Neural crest cell (in vitro differentiated cells): ENCODE measurements around the gene TMED8. TPM values are rescaled to one million over a fixed set of nuclear protein-coding genes. Genes with fewer than 3 reads are reported as not detected.

Experiments used
- DNase-seq: peaks from one replicate; pipeline ENCODE4 v3.0.0; 2021; ENCODE audit warnings: low read depth, mixed read lengths, low spot score
- H3K27ac Mint-ChIP-seq: one replicate; pipeline ENCODE4 v1.8.0; 2021; ENCODE audit warnings: mild to moderate bottlenecking, mixed read lengths; ENCODE audit not compliant: unreplicated experiment
- H3K27me3 Mint-ChIP-seq: 2 replicates; pipeline ENCODE4 v1.8.0; 2021; ENCODE audit warnings: low read depth, mild to moderate bottlenecking, mixed read lengths
- H3K36me3 Mint-ChIP-seq: 2 replicates; pipeline ENCODE4 v1.8.0; 2021; ENCODE audit warnings: low read depth, mild to moderate bottlenecking, mixed read lengths
- H3K4me1 Mint-ChIP-seq: 2 replicates; pipeline ENCODE4 v1.8.0; 2021; ENCODE audit warnings: mixed read lengths
- H3K4me3 Mint-ChIP-seq: one replicate; pipeline ENCODE4 v1.8.0; 2021; ENCODE audit warnings: mild to moderate bottlenecking, mixed read lengths
- H3K9me3 Mint-ChIP-seq: 2 replicates; pipeline ENCODE4 v1.8.0; 2021; ENCODE audit warnings: mixed read lengths
- total RNA-seq: library from RNA; stranded (reverse); gene quantifications from 2 replicates; pipeline ENCODE4 v1.2.1, GENCODE V29; 2021
- TF ChIP-seq, protein P1 (sequence below): fragments of 200-600 bp; sonication (generic); conservative IDR thresholded peaks from 2 replicates; pipeline ENCODE4 v1.5.0; 2021; ENCODE audit warnings: antibody characterized with exemption, mild to moderate bottlenecking

The TMED8 gene
- total RNA-seq, 1 donor from 2014 or later = 19.1 TPM

DNA sequence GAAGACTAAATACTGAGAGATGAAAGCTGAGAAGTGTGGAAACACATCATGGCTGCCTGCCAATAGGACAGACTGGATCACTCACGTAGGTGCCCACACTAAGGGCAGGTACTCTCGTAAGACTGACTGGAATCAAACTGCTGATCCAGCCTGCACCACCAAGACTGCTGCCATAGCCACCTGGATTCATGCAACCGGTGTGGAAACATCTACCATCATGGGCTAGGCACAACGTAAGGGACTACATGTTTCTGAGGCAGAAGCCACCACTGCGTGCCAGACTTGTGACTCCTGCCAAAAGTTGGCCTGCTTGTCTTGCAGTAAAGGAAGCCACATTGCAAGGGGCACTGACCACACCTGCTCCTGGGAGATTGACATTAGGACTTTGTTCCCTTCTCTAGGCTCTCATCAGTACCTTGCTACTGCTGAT is 60.0 kb downstream of the TMED8 start:
- H3K36me3 Mint-ChIP-seq = no peaks in the 10 kb centered on the region
- no peaks in the 10 kb centered on the region for H3K9me3 Mint-ChIP-seq
- DNase-seq = no peak
- TF ChIP-seq, protein P1, sequence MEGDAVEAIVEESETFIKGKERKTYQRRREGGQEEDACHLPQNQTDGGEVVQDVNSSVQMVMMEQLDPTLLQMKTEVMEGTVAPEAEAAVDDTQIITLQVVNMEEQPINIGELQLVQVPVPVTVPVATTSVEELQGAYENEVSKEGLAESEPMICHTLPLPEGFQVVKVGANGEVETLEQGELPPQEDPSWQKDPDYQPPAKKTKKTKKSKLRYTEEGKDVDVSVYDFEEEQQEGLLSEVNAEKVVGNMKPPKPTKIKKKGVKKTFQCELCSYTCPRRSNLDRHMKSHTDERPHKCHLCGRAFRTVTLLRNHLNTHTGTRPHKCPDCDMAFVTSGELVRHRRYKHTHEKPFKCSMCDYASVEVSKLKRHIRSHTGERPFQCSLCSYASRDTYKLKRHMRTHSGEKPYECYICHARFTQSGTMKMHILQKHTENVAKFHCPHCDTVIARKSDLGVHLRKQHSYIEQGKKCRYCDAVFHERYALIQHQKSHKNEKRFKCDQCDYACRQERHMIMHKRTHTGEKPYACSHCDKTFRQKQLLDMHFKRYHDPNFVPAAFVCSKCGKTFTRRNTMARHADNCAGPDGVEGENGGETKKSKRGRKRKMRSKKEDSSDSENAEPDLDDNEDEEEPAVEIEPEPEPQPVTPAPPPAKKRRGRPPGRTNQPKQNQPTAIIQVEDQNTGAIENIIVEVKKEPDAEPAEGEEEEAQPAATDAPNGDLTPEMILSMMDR = no peak
- H3K27me3 Mint-ChIP-seq = no peaks in the 10 kb centered on the region
- H3K27ac Mint-ChIP-seq = no peak overlapping the region
- H3K4me1 Mint-ChIP-seq = peaks cover 59% of the 10 kb centered on the region
- H3K4me3 Mint-ChIP-seq = no peak overlapping the region

DNA sequence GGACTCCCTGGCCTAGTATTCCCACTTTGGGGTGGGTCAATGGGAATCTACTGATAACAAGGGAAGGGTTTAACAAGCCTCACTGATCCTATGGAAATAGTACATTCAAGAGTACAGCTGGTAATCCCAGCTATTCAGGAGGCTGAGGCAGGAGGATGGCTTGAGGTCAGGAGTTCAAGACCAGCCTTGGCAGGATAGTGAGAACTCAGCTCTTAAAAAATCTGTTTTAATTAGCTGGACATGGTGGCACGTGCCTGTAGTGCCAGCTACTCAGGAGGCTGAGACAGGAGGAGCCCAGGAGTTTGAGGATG is 60.7 kb downstream of the TMED8 start:
- Mint-ChIP-seq H3K27me3 (no peaks in the 10 kb centered on the region), H3K36me3 (peaks cover 5% of the 10 kb centered on the region), H3K27ac (no peak overlapping the region), H3K9me3 (no peaks in the 10 kb centered on the region), H3K4me1 (peaks cover 57% of the 10 kb centered on the region), H3K4me3 (peak overlapping the region; percentile 82)
- TF ChIP-seq, protein P1 = no peak
- DNase-seq = no peak

DNA sequence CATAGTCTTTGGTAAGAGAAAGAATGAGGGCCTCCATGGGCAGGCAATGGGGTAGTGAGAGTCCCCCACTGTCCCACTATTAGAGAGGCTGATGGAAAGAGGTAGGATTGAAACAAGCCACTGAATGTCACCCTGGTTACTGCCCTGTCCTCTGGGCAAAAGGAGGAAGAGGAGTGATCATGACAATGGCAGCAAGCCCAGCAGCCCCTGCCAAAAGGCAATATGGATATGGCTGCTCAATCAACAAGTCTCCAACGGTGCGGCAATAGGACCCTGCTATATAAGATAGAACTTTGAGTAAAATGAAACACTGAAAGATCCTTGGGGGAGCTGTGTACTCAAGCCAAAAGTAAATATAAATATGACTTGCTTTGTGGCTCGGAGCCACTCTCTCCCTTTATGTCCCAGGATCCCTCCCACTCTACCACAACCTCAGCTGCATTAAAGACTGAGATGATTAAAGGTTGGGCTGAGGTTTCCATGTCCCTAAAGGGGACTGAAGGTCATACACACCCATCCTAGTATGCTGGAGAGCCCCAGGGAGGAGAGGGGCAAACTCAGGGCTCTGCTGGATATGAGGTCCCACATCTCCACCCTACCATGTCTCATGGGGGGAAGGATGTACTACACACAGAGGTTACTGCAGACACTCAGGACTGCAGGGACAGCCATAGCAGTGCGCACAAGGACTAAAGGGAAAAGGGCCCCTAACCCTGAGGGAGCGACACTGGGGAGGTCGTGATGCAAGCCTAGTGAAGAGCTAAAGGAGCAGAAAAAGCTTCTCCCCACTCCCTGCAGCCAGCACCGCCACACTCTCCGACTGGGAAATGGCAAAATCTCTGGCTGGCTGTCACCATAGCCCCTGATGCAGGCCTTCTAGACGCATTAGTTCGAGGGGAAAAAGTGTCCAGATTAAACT is 62.1 kb downstream of the TMED8 start:
- Mint-ChIP-seq H3K9me3 (no peaks in the 10 kb centered on the region), H3K27ac (no peak overlapping the region), H3K4me3 (no peak overlapping the region), H3K27me3 (no peaks in the 10 kb centered on the region), H3K4me1 (peaks cover 52% of the 10 kb centered on the region), H3K36me3 (peaks cover 5% of the 10 kb centered on the region)
- TF ChIP-seq, protein P1 = no peak
- DNase-seq = no peak

DNA sequence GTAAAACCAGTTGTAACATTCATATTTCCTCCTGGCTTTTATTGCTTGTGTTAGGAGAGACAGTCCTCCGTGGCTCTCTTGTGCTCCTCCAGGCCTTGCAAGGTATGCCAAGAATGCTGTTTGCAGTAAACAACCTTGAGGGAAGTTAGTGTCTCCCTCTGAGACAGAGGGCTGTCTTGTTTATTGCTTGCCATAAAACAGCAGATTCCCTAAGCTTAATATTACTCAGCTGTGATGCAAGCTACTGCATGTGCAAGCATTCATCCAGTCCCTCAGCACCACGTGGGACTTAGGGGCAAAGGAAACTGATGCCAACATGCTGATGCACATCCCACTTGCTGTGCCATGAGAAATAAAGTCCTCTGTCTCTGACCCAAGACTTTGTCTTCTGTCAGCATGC is 62.9 kb downstream of the TMED8 start:
- peaks cover 45% of the 10 kb centered on the region for H3K4me1 Mint-ChIP-seq
- peaks cover 5% of the 10 kb centered on the region for H3K36me3 Mint-ChIP-seq
- no peaks in the 10 kb centered on the region for H3K27me3 Mint-ChIP-seq
- TF ChIP-seq, protein P1 = no peak
- H3K9me3 Mint-ChIP-seq = no peaks in the 10 kb centered on the region
- no peak for DNase-seq
- no peak overlapping the region for H3K4me3 Mint-ChIP-seq
- no peak overlapping the region for H3K27ac Mint-ChIP-seq

DNA sequence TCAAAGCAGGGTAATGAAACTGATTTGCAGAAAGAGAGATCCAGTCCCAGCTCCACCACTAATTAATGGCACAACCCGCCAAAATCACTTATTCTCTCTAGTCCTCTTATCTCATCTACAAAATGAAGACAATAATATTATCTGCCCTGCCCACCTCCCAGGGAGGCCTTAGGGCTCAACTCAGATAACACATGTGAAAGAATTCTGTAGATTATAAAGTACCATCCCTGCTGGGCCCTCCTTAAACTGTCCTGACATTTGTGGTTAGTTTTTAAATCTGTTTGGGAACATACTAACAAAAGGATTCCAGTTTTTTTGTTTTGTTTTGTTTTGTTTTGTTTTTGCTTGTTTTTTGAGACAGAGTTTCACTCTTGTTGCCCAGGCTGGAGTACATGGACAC is 63.5 kb downstream of the TMED8 start:
- DNase-seq = no peak
- H3K36me3 Mint-ChIP-seq = peaks cover 5% of the 10 kb centered on the region
- TF ChIP-seq, protein P1 = no peak
- H3K4me3 Mint-ChIP-seq = no peak overlapping the region
- H3K27ac Mint-ChIP-seq = no peak overlapping the region
- H3K4me1 Mint-ChIP-seq = peaks cover 47% of the 10 kb centered on the region
- H3K9me3 Mint-ChIP-seq = no peaks in the 10 kb centered on the region
- no peaks in the 10 kb centered on the region for H3K27me3 Mint-ChIP-seq
